Neural cell (in vitro differentiated cells): ENCODE measurements around the gene KCTD18.

Experiments
- TF ChIP-seq, protein P1 (sequence below): IDR thresholded peaks from 2 replicates; pipeline ENCODE4 v1.6.1; 2012; ENCODE audit warnings: borderline replicate concordance
- TF ChIP-seq, protein P2 (sequence below): fragments of 450-650 bp; IDR thresholded peaks from 2 replicates; pipeline ENCODE4 v1.5.1; 2014; ENCODE audit warnings: antibody characterized with exemption, mild to moderate bottlenecking, moderate library complexity; ENCODE audit not compliant: poor library complexity, severe bottlenecking

DNA sequence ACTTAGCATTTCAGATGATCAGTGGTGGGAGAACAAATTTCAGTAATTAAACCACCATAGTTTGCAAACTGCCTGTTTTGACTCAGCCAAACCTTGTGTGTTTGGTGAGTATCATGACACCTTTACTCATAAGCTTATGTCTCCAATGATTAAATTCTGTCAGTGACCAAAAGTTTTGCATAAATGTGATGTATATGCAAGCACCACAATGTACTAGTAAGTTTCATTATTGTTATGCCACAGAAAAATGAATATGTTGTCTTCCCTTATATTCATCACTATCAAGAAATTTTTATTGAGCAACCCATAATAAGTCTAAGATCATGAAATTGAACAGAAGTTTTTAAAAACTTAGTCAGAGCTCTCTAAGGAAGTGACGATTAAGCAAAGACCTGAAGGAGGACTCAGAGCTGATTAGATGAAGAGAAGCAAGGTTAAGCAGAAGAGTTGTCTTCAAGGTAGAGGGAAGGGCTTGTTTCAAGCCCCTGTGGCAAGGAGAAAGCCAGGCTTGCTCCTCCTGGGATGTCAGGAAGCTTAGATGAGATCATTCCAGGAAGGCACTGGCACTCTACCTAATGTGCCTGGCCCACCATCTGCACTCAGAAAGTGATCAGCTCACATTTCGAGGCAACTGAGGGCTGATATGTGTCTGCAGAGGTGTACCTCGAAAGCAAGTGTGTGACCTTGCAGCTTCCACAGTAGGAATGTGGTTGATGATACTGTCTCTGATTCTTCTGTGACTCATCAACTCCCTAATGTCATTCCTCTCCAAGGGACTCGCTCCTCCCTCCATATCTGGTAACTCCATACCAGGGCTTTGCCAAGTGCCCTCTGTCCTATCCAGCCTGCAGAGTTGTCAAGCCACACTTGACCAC lies 54.7 kb downstream of the KCTD18 start:
- TF ChIP-seq, protein P1, sequence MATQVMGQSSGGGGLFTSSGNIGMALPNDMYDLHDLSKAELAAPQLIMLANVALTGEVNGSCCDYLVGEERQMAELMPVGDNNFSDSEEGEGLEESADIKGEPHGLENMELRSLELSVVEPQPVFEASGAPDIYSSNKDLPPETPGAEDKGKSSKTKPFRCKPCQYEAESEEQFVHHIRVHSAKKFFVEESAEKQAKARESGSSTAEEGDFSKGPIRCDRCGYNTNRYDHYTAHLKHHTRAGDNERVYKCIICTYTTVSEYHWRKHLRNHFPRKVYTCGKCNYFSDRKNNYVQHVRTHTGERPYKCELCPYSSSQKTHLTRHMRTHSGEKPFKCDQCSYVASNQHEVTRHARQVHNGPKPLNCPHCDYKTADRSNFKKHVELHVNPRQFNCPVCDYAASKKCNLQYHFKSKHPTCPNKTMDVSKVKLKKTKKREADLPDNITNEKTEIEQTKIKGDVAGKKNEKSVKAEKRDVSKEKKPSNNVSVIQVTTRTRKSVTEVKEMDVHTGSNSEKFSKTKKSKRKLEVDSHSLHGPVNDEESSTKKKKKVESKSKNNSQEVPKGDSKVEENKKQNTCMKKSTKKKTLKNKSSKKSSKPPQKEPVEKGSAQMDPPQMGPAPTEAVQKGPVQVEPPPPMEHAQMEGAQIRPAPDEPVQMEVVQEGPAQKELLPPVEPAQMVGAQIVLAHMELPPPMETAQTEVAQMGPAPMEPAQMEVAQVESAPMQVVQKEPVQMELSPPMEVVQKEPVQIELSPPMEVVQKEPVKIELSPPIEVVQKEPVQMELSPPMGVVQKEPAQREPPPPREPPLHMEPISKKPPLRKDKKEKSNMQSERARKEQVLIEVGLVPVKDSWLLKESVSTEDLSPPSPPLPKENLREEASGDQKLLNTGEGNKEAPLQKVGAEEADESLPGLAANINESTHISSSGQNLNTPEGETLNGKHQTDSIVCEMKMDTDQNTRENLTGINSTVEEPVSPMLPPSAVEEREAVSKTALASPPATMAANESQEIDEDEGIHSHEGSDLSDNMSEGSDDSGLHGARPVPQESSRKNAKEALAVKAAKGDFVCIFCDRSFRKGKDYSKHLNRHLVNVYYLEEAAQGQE: no peak
- TF ChIP-seq, protein P2, sequence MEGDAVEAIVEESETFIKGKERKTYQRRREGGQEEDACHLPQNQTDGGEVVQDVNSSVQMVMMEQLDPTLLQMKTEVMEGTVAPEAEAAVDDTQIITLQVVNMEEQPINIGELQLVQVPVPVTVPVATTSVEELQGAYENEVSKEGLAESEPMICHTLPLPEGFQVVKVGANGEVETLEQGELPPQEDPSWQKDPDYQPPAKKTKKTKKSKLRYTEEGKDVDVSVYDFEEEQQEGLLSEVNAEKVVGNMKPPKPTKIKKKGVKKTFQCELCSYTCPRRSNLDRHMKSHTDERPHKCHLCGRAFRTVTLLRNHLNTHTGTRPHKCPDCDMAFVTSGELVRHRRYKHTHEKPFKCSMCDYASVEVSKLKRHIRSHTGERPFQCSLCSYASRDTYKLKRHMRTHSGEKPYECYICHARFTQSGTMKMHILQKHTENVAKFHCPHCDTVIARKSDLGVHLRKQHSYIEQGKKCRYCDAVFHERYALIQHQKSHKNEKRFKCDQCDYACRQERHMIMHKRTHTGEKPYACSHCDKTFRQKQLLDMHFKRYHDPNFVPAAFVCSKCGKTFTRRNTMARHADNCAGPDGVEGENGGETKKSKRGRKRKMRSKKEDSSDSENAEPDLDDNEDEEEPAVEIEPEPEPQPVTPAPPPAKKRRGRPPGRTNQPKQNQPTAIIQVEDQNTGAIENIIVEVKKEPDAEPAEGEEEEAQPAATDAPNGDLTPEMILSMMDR: no peak
